LNCAP (cell line): Measurements from ENCODE around the gene AIFM1.
A peak's percentile ranks its signal among the peaks of the same experiment; 100 is the strongest.

Experiments used
- CTCF ChIP-seq: fragments of 450-650 bp; IDR thresholded peaks from 2 replicates; pipeline ENCODE4 v1.5.1; 2017; ENCODE audit warnings: mild to moderate bottlenecking

The AIFM1 gene

GRCh38 chrX:130145123-130145522, 20.5 kb downstream of the AIFM1 start:
- TF ChIP-seq CTCF: no peak

GRCh38 chrX:130144509-130144908, 21.1 kb downstream of the AIFM1 start:
- TF ChIP-seq CTCF: peak; percentile 24; the same call in 1 of the 2 replicates

GRCh38 chrX:130139474-130140201, 26.0 kb downstream of the AIFM1 start:
- TF ChIP-seq CTCF: no peak

- TF ChIP-seq CTCF: no peak
Measured at GRCh38 chrX:130136961-130137360, 28.7 kb downstream of the AIFM1 start.

- no peak for TF ChIP-seq CTCF
Measured at GRCh38 chrX:130136496-130136895, 29.1 kb downstream of the AIFM1 start.

- no peak for TF ChIP-seq CTCF
Measured at GRCh38 chrX:130130990-130131389, 34.7 kb downstream of the AIFM1 start.

- no peak for TF ChIP-seq CTCF
Measured at GRCh38 chrX:130125091-130125874, 40.4 kb downstream of the AIFM1 start.
